VCaP (cell line): Measurements from ENCODE around the gene ECPAS.
"Not testable (repeated sequence)": the region's sequence is repeated elsewhere in the genome, so short reads cannot be mapped to it uniquely, and the experiment has no call there.

Experiments
- H3K27ac ChIP-seq: fragments of 450-650 bp; 2 replicates; pipeline ENCODE4 v1.5.1; 2017
- CTCF ChIP-seq: fragments of 450-650 bp; conservative IDR thresholded peaks from 2 replicates; pipeline ENCODE4 v1.5.1; 2017; ENCODE audit warnings: mild to moderate bottlenecking, moderate library complexity

Gene ECPAS

GRCh38 chr9:111458139-111459009 is 25.8 kb downstream of the ECPAS start:
- H3K27ac ChIP-seq: peak overlapping the region; percentile 89
- TF ChIP-seq CTCF: no peak

DNA sequence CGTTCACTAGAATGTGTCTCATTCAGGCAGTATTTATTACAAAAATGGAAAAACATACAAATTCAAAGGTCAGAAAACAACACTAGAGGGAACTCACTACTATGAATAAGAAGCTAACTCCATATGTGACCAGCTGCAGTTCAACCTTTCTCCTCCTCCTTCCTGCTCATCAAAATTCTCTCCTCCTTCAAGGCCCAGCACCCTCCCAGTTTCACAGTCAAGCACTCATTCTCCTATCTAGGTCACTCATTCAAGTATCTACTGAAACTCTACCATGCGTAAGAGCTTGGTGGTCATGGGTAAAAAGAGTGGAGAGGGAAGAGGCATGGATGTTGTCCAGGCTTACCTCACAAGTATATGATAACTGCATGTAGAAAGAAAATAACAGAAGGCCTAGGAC is 27.7 kb downstream of the ECPAS start:
- peak overlapping the region; percentile 89 for H3K27ac ChIP-seq
- TF ChIP-seq CTCF: no peak

GRCh38 chr9:111455638-111456037 is 28.5 kb downstream of the ECPAS start:
- no peak for TF ChIP-seq CTCF
- H3K27ac ChIP-seq: peak overlapping the region; percentile 89

DNA sequence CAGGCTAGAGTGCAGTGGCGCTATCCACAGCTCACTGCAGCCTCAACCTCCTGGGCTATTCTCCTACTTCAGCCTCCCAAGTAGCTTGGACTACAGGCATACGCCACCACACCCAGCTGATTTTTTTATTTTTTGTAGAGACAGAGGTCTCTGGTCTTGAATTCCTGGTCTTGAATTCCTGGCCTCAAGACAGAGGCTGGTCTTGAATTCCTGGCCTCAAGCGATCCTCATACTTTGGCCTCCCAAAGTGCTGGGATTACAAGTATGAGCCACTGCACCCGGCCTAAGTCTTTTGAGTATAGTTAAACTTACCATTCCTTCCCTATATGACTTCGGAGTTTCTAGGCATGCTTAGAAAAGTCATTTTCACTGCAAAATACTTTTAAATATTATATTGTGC is 29.4 kb downstream of the ECPAS start:
- TF ChIP-seq CTCF: no peak
- H3K27ac ChIP-seq: peak overlapping the region; percentile 89

DNA sequence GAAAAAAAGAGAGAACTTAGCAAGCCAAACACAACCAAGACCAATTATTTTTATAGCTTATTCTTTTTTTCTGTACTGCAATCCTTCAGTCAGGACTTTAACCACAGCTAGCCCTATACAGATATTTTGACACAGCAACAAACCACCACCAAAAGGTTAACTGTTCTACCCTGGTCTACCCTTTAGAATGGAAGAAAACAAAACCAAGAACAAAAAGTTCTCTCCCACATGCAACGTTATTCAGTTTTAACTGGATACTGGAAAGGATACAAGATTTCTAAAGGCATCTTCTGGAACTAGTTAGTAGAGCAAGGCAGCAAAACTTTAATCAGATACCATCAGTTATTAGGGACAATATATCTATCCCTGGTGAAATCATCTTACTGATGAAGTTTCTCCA is 32.6 kb downstream of the ECPAS start:
- no peak for TF ChIP-seq CTCF

GRCh38 chr9:111450124-111450523 is 34.1 kb downstream of the ECPAS start:
- TF ChIP-seq CTCF: no peak
- H3K27ac ChIP-seq: no peak overlapping the region

More for the DNA sequence above, 32.6 kb downstream of the ECPAS start:
- no peak overlapping the region; the same call in 1 of the 2 replicates for H3K27ac ChIP-seq

DNA sequence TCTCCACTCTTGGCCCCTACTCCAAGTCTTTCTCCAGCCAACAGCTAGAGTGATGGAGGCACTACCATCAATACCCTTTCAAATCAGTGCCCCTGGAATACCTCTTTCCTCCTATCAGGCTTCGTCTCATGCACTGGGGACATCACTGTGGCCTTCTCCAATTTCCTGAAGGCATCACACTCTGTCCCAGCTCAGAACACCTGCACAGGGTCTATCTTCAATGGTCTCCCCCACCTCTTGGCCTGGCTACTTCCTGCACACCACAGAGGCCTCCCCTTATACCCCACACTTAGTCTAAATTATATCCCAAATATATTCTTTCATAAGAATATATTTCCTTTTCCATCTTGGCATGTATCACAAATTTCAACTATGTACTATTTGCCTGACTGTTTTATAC is 34.5 kb downstream of the ECPAS start:
- no peak for TF ChIP-seq CTCF
- H3K27ac ChIP-seq: no peak overlapping the region

DNA sequence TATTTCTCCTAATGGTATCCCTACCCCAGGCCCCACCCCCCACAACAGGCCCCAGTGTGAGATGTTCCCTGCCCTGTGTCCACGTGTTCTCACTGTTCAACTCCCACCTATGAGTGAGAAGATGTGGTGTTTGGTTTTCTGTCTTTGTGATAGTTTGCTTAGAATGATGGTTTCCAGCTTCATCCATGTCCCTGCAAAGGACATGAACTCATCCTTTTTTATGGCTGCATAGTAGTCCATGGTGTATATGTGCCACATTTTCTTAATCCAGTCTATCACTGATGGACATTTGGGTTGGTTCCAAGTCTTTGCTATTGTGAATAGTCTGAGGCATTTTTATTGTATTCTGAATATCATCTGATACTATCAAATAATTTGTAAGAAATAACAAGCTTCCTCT is 38.4 kb downstream of the ECPAS start:
- H3K27ac ChIP-seq: not testable (repeated sequence)
